ENCODE data around the gene ZFPM1.

Gene ZFPM1

DNA sequence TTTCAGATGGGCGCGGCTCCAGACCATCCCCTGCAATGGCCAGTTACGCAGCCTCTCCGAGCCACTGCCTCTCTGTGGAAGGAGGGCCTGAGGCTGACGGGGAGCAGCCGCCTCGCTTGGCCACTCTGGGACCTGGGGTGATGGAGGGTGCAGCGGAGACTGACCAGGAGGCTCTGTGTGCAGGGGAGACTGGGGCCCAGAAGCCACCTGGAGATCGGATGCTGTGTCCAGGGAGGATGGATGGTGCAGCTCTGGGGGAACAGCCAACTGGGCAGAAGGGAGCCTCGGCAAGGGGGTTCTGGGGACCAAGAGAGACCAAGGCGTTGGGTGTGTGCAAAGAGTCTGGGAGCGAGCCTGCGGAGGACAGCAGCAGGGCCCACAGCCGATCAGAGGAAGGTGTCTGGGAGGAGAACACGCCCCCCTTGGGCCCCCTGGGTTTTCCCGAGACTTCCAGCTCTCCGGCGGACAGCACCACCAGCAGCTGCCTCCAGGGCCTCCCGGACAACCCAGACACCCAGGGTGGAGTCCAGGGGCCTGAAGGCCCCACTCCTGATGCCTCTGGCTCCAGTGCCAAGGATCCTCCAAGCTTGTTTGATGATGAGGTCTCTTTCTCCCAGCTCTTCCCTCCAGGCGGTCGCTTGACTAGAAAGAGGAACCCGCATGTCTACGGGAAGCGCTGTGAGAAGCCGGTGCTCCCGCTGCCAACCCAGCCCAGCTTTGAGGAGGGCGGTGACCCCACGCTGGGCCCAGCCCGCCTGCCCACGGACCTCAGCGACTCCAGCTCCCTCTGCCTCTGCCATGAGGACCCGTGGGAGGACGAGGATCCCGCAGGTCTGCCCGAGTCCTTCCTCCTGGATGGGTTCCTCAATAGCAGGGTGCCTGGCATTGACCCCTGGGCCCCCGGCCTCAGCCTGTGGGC lies 17.4 kb upstream of the ZFPM1 start:
- H3K79me2 ChIP-seq (ENCODE audit: low read length): no peaks in the 10 kb centered on the region
- no peak overlapping the region for H2AFZ ChIP-seq (ENCODE audit: low read depth, low read length)
- H3K9ac ChIP-seq (ENCODE audit: low read length): no peak overlapping the region
- no peaks in the 10 kb centered on the region for H3K36me3 ChIP-seq (replicated peaks; ENCODE audit: low read depth, low read length)
- no peak overlapping the region for H3K4me2 ChIP-seq (ENCODE audit: low read length)
- H3K27me3 ChIP-seq (ENCODE audit: low read depth, low read length): peaks cover 11% of the 10 kb centered on the region
- TF ChIP-seq EZH2phosphoT487 (IDR thresholded peaks at IDR 0.05; ENCODE audit: low read depth): no peak
- TF ChIP-seq, protein P1, sequence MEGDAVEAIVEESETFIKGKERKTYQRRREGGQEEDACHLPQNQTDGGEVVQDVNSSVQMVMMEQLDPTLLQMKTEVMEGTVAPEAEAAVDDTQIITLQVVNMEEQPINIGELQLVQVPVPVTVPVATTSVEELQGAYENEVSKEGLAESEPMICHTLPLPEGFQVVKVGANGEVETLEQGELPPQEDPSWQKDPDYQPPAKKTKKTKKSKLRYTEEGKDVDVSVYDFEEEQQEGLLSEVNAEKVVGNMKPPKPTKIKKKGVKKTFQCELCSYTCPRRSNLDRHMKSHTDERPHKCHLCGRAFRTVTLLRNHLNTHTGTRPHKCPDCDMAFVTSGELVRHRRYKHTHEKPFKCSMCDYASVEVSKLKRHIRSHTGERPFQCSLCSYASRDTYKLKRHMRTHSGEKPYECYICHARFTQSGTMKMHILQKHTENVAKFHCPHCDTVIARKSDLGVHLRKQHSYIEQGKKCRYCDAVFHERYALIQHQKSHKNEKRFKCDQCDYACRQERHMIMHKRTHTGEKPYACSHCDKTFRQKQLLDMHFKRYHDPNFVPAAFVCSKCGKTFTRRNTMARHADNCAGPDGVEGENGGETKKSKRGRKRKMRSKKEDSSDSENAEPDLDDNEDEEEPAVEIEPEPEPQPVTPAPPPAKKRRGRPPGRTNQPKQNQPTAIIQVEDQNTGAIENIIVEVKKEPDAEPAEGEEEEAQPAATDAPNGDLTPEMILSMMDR (IDR thresholded peaks at IDR 0.05; ENCODE audit: low read depth, low read length): no peak
- H3K27ac ChIP-seq (ENCODE audit: low read length): no peak overlapping the region
- H3K4me3 ChIP-seq (ENCODE audit: low read length): no peak overlapping the region
- H4K20me1 ChIP-seq (ENCODE audit: insufficient read depth, low read length): no peaks in the 10 kb centered on the region
- H3K4me1 ChIP-seq (ENCODE audit: low read length): peaks cover 6% of the 10 kb centered on the region; the same call in 1 of the 2 replicates
- H3K9me3 ChIP-seq (ENCODE audit: insufficient read depth, low read length): no peaks in the 10 kb centered on the region

DNA sequence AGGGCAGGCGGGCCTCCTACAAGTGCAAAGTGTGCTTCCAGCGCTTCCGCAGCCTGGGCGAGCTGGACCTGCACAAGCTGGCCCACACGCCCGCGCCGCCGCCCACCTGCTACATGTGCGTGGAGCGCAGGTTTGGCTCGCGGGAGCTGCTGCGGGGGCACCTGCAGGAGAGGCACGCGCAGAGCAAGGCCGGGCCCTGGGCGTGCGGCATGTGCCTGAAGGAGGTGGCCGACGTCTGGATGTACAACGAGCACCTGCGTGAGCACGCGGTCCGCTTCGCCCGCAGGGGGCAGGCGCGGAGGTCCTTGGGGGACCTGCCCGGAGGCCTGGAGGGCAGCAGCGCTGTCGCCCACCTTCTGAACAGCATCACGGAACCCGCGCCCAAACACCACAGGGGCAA lies 16.3 kb upstream of the ZFPM1 start:
- H3K9ac ChIP-seq (ENCODE audit: low read length): no peak overlapping the region
- H4K20me1 ChIP-seq (ENCODE audit: insufficient read depth, low read length): no peaks in the 10 kb centered on the region
- peaks cover 2% of the 10 kb centered on the region; the same call in 1 of the 2 replicates for H3K27me3 ChIP-seq (ENCODE audit: low read depth, low read length)
- no peaks in the 10 kb centered on the region for H3K4me1 ChIP-seq (ENCODE audit: low read length)
- H3K79me2 ChIP-seq (ENCODE audit: low read length): no peaks in the 10 kb centered on the region
- no peak overlapping the region for H3K27ac ChIP-seq (ENCODE audit: low read length)
- no peak overlapping the region for H3K4me3 ChIP-seq (ENCODE audit: low read length)
- H3K4me2 ChIP-seq (ENCODE audit: low read length): no peak overlapping the region
- no peaks in the 10 kb centered on the region for H3K36me3 ChIP-seq (replicated peaks; ENCODE audit: low read depth, low read length)
- H2AFZ ChIP-seq (ENCODE audit: low read depth, low read length): no peak overlapping the region
- TF ChIP-seq, protein P1 (IDR thresholded peaks at IDR 0.05; ENCODE audit: low read depth, low read length): no peak
- TF ChIP-seq EZH2phosphoT487 (IDR thresholded peaks at IDR 0.05; ENCODE audit: low read depth): no peak
- H3K9me3 ChIP-seq (ENCODE audit: insufficient read depth, low read length): no peaks in the 10 kb centered on the region

DNA sequence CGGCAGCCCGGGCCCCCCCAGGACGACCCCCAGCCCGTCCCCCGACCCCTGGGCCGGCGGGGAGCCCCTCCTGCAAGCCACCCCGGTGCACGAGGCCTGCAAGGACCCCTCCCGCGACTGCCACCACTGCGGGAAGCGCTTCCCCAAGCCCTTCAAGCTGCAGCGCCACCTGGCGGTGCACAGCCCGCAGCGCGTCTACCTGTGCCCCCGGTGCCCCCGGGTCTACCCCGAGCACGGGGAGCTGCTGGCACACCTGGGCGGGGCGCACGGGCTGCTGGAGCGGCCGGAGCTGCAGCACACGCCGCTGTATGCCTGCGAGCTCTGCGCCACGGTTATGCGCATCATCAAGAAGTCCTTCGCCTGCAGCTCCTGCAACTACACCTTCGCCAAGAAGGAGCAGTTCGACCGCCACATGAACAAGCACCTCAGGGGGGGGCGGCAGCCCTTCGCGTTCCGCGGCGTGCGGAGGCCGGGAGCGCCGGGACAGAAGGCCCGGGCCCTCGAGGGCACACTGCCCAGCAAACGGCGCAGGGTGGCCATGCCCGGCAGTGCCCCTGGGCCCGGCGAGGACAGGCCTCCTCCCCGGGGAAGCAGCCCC lies 15.6 kb upstream of the ZFPM1 start:
- Histone ChIP-seq H3K27ac (ENCODE audit: low read length) (no peak overlapping the region), H2AFZ (ENCODE audit: low read depth, low read length) (no peak overlapping the region), H3K4me2 (ENCODE audit: low read length) (no peak overlapping the region), H3K4me1 (ENCODE audit: low read length) (no peaks in the 10 kb centered on the region), H3K9me3 (ENCODE audit: insufficient read depth, low read length) (no peaks in the 10 kb centered on the region), H3K9ac (ENCODE audit: low read length) (no peak overlapping the region), H3K79me2 (ENCODE audit: low read length) (no peaks in the 10 kb centered on the region), H3K4me3 (ENCODE audit: low read length) (no peak overlapping the region), H3K27me3 (ENCODE audit: low read depth, low read length) (no peaks in the 10 kb centered on the region), H3K36me3 (replicated peaks; ENCODE audit: low read depth, low read length) (no peaks in the 10 kb centered on the region), H4K20me1 (ENCODE audit: insufficient read depth, low read length) (no peaks in the 10 kb centered on the region)
- TF ChIP-seq, protein P1 (IDR thresholded peaks at IDR 0.05; ENCODE audit: low read depth, low read length): peak; percentile 75
- no peak for TF ChIP-seq EZH2phosphoT487 (IDR thresholded peaks at IDR 0.05; ENCODE audit: low read depth)

Measured in OCI-LY3 (cell line).